ES-I3 (cell line): ENCODE results near the gene SERP2.

Source experiments
- H3K36me3 ChIP-seq: 2 replicates; pipeline ENCODE4 v1.6.1; 2013; ENCODE audit warnings: mild to moderate bottlenecking, low read length, control low read depth, moderate library complexity; ENCODE audit not compliant: insufficient read depth
- H3K4me1 ChIP-seq: 2 replicates; pipeline ENCODE4 v1.6.1; 2013; ENCODE audit warnings: mild to moderate bottlenecking, control low read depth, low read length; ENCODE audit not compliant: insufficient read depth
- H3K9ac ChIP-seq: 2 replicates; pipeline ENCODE4 v1.6.1; 2013; ENCODE audit warnings: low read depth, mild to moderate bottlenecking, low read length, moderate library complexity
- H3K9me3 ChIP-seq: 2 replicates; pipeline ENCODE4 v1.6.1; 2013; ENCODE audit warnings: mild to moderate bottlenecking, low read length, moderate library complexity; ENCODE audit not compliant: control insufficient read depth, insufficient read depth

Gene SERP2

GRCh38 chr13:44386913-44387556, 13.4 kb downstream of the SERP2 start:
- peaks cover 14% of the 10 kb centered on the region for H3K4me1 ChIP-seq
- H3K36me3 ChIP-seq = no peaks in the 10 kb centered on the region
- no peak overlapping the region for H3K9ac ChIP-seq
- no peaks in the 10 kb centered on the region for H3K9me3 ChIP-seq

DNA sequence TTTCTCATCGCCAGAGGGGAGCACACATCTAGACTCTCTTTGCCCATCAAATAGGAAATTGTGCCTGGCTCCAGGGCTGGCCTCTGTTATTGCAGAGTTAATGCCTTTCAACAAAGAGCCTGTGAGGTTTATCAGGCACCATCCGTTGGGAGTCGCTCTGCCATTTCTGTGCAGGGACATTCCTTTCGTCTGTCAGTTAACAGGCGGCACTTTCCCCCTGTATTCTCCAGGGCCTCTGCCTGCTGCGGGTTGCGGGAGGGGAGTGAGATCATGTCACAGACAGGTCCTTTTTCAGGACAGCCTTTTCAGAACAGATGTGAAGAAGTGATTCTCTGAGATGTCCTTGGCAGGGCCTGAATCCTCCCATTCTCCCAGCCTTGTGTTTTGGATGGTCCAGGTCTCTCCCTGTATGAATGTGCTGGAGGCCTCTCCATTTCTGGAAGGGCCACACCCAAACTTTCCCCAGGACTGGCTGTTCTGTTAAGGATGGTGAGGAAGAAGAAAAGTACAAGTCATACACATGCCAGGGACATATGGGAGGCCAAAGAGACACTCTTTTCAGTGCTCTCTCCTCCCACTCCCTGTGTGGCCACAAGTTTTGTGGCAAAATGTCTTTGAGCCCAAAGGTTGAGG, 14.9 kb downstream of the SERP2 start:
- Histone ChIP-seq H3K36me3 (no peaks in the 10 kb centered on the region), H3K9ac (no peak overlapping the region), H3K9me3 (no peaks in the 10 kb centered on the region), H3K4me1 (peaks cover 14% of the 10 kb centered on the region)

- Histone ChIP-seq H3K9ac (no peak overlapping the region), H3K4me1 (peaks cover 14% of the 10 kb centered on the region), H3K9me3 (no peaks in the 10 kb centered on the region), H3K36me3 (no peaks in the 10 kb centered on the region)
These were observed 15.5 kb downstream of the SERP2 start for GRCh38 chr13:44389060-44389666.

- H3K9ac ChIP-seq = no peak overlapping the region
- no peaks in the 10 kb centered on the region for H3K36me3 ChIP-seq
- peaks cover 14% of the 10 kb centered on the region for H3K4me1 ChIP-seq
- H3K9me3 ChIP-seq = no peaks in the 10 kb centered on the region
These were observed 16.3 kb downstream of the SERP2 start for GRCh38 chr13:44389876-44390275.

DNA sequence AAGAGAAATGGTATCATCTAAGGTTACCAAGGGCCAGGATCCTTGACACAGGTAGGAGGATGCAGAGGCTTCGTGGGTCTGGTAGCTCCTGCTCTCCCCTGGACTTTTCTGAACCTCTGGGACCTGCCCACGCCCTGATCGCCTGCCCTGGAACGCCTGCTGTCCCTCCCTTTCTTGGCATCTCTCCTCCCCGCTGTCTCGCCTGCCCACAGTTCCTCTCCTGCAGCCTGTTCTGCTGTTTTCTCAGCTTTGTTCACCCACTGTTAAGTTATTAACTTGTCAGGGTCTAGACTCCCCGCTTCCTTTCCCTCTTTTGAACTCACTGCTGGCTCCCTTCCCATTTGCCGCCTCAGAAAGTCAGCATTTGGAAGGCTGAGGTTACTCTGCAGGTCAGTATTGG, 19.8 kb downstream of the SERP2 start:
- H3K9me3 ChIP-seq = no peaks in the 10 kb centered on the region
- peaks cover 14% of the 10 kb centered on the region for H3K4me1 ChIP-seq
- H3K9ac ChIP-seq = no peak overlapping the region
- H3K36me3 ChIP-seq = no peaks in the 10 kb centered on the region

- H3K36me3 ChIP-seq = no peaks in the 10 kb centered on the region
- no peaks in the 10 kb centered on the region for H3K9me3 ChIP-seq
- H3K4me1 ChIP-seq = peaks cover 3% of the 10 kb centered on the region; the same call in 1 of the 2 replicates
- no peak overlapping the region for H3K9ac ChIP-seq
These were observed 21.0 kb downstream of the SERP2 start for GRCh38 chr13:44394658-44395057.

DNA sequence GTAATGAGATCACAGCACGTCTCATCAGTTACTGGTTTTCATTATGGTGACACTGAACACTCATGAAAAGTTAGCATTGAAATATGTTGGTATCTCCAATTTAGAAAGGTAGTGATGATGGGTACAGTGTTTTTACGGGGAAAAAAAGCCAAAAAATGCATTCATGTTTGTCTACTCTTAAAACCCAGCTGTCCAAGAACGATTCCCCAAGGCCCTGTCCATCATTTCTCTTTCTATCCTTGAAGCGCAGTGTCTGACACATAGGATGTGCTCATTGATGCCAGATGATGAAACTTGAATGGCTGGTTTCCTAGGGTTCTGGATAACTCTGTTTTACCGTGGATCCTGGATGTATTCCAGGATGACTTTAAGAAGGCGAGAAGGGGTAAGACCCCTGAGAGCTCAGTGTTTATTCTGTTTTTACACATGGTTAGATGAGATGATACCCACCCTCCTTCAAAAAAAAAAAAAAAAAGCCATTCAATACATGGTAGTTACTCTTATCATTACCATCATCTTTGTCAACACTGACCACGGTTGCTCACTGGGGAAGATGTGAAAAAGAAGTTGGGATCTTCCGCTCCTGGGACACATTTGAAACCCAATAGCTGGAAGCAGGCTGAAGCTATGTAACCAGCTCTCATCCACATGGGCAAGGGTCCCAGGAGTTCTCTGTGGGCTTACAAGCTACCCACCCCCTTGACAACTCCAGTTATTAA, 22.5 kb downstream of the SERP2 start:
- no peaks in the 10 kb centered on the region; the same call in 1 of the 2 replicates for H3K4me1 ChIP-seq
- no peaks in the 10 kb centered on the region for H3K9me3 ChIP-seq
- H3K9ac ChIP-seq = no peak overlapping the region
- no peaks in the 10 kb centered on the region for H3K36me3 ChIP-seq

DNA sequence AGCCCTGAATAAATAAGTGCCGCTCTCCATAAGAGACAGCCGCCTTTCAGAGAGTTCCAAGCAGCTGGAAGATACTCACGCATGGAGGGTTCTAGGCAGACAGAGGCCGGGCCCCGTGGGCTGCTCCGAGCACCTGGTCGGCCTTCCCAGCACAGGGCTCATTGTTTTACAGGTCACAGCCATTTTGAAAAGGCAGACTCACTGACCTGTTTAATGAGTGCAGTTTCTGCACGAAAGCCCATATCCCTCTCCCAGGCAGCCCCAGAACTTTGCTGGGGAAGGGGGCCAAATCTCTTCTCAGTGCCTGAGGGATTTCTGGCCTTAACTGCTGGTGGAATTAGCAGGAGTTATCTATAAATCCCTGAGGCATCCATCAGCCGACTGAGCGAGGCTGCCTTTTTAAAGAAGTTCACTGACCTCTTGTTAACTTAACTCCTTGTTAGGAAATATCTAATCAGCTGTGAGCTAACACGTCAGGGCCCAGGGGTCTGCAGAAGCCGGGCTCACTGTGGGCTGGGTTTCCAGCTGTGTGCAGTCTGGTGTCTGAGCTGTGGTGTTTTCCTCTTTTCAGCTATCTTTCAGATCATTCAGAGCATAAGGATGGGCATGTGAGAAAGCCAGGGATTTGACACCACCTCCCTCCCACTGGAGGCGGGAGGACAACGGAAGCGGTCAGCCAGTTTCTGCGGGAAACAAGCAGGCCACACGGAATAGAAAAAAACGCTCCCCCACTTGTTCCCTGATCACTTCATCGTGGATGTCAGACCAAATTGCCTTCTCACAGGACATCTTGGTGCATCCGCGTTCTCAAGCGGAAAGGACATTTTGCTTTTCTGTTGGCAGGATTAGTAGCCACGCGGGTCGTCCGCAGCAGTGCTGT, 23.3 kb downstream of the SERP2 start:
- no peak overlapping the region for H3K9ac ChIP-seq
- H3K4me1 ChIP-seq = no peaks in the 10 kb centered on the region; the same call in 1 of the 2 replicates
- no peaks in the 10 kb centered on the region for H3K36me3 ChIP-seq
- H3K9me3 ChIP-seq = no peaks in the 10 kb centered on the region

GRCh38 chr13:44397766-44398223, 24.2 kb downstream of the SERP2 start:
- peaks cover 2% of the 10 kb centered on the region for H3K4me1 ChIP-seq
- no peak overlapping the region for H3K9ac ChIP-seq
- no peaks in the 10 kb centered on the region for H3K9me3 ChIP-seq
- no peaks in the 10 kb centered on the region for H3K36me3 ChIP-seq

DNA sequence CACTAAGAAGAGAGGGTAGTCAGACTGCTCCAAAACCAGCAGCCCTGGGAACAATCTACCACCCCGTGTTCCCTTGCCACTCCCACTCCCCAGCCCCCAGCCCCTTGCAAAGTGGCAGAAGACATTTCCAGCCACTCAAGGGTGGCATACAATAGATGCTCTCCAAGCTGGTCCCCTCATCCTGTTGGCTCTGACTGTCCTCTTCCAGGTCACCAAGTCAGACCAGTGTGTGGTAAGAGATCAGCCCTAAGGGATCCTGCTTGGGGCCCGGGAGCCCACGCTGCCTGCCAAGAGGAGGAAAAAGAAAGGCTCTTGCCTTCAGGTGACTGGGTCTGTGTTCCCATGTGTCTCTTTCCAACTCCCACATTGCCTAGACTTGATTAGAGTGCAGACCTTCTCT, 25.0 kb downstream of the SERP2 start:
- no peak overlapping the region for H3K9ac ChIP-seq
- H3K36me3 ChIP-seq = no peaks in the 10 kb centered on the region
- peaks cover 11% of the 10 kb centered on the region for H3K4me1 ChIP-seq
- H3K9me3 ChIP-seq = no peaks in the 10 kb centered on the region

DNA sequence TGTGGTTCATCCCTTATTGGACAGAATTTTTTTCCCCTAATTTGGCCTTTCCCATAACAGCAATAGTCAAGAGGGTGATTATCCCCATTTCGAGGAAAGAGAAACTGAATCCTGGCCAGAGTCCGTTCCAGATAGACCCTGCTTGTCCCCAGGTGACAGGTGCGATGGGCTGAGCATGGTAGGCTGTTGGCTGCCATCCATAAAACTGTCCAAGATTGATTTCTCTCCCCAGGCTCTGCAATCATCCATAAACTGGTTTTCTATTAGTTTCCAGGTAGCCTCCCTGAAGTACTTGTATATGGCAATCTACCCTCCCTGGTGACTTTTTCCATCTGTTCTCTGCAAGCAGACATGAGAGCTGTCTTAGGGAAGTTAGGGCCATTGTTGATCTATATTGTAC, 25.4 kb downstream of the SERP2 start:
- Histone ChIP-seq H3K4me1 (peaks cover 13% of the 10 kb centered on the region), H3K9ac (no peak overlapping the region)

DNA sequence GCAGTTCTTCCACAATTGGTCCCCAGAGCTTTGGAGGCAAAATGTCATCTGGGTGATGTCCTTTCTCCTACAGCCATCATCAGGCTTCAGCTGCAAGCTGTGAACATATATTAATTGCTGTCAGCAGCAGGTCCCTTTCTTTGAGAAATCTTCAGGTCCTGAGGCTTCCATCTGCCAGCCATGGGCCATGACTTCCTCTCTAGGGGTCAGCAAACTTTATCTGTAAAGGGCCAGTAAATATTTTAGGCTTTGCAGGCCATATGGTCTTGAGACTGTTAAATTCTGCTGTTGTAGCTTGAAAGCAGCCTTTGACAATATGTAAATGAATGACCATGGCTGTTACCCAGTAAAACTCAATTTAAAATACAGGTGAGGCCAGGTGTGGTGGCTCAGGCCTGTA, 27.1 kb downstream of the SERP2 start:
- Histone ChIP-seq H3K36me3 (no peaks in the 10 kb centered on the region), H3K9me3 (no peaks in the 10 kb centered on the region), H3K4me1 (peaks cover 25% of the 10 kb centered on the region), H3K9ac (no peak overlapping the region)

More for the DNA sequence above, 25.4 kb downstream of the SERP2 start:
- Histone ChIP-seq H3K9me3 (no peaks in the 10 kb centered on the region), H3K36me3 (no peaks in the 10 kb centered on the region)

DNA sequence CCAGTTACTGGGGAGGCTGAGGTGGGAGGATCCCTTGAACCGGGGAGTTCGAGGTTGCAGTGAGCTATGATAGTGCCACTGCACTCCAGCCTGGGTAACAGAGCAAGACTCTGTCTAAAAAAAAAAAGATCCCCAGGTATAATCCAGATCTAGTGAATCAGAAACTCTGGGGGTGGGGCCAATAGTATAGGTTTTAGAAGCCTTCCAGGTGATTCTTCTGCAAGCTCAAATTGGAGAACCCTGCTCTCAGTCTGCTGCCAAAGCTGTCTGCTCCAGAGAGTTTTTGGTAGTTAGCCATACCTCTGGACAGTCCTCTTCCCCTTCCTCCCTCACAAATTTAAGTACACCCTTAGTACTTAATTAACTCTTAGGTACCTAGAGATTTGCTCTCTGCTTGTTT, 28.0 kb downstream of the SERP2 start:
- Histone ChIP-seq H3K9me3 (no peaks in the 10 kb centered on the region), H3K36me3 (no peaks in the 10 kb centered on the region), H3K4me1 (peaks cover 29% of the 10 kb centered on the region), H3K9ac (no peak overlapping the region)
